ENCODE measurements around the gene MARK1.
A peak's percentile ranks its signal among the peaks of the same experiment; 100 is the strongest.
"Not testable (repeated sequence)": the region's sequence is repeated elsewhere in the genome, so short reads cannot be mapped to it uniquely, and the experiment has no call there.

MARK1 gene

DNA sequence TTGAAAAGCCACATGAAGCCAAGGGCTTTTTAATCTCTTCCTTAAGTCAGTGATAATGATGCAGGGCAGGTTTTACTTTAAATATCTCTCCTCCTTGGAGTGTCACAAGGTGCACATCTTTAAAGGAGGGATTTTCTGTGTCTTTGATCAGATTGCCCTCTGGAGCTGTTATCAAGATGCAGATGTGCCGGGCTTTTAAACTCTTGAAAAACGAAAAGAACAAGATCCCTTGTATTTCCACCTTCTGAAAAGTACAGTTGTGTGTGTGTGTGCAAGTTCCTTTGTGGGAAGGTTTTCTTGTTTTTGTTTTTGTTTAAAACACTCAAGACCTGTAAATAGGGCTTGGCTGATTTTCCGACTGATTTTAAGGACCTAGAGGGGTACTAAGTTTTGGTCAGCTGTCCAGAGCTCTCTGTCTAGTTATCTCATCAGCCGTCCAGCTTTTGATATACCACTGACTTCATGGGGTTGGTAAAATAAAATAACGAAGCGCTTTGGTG, 1.6 kb downstream of the MARK1 start:
- DNase-seq: peak; percentile 25

DNA sequence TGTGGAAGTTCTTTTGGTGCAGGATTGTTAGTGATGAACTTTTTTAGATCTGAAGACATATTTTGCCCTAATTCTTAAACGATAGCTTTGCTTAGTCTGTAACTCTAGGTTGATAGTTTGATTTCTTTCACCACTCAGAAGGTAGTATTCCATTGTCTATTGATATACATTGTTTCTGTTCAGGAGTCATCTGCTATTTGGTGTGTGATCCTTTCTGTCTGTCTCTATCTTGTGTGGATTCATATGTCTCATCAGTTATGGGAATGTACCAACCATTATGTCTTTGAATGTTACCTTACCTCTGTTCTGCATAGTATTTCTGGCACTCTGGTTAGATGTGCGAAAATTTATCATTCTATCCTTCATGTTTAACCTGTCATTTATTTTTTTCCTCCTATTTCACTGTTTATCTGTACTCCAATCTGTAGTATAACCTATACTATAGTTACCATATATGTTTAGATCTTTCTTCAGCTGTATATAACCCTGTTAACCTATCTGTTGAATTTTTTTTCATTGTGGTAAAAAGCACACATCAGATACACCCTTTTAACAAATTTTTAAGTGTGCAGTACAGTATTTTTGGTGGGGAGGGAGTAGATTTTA, 5.7 kb downstream of the MARK1 start:
- DNase-seq: no peak

DNA sequence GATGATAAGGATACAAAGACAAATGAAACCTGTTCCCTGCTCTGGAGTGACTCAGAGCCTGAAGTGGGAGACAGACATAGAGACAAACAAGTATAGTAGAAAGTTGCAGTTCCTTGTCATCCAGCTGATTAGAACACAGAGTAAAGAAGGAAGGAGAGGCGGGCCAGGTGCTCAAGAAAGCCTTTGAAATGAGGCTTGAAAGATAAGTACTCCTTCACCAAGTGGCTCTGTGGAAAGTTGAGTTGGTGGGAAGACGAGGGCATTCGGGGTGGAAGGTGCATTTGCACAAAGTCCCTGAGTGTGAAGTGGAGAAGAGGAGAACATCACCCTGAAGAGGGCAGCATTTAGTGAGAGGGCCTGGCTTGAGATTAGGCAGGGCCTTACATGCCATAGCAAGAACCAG, 17.0 kb downstream of the MARK1 start:
- DNase-seq: no peak

DNA sequence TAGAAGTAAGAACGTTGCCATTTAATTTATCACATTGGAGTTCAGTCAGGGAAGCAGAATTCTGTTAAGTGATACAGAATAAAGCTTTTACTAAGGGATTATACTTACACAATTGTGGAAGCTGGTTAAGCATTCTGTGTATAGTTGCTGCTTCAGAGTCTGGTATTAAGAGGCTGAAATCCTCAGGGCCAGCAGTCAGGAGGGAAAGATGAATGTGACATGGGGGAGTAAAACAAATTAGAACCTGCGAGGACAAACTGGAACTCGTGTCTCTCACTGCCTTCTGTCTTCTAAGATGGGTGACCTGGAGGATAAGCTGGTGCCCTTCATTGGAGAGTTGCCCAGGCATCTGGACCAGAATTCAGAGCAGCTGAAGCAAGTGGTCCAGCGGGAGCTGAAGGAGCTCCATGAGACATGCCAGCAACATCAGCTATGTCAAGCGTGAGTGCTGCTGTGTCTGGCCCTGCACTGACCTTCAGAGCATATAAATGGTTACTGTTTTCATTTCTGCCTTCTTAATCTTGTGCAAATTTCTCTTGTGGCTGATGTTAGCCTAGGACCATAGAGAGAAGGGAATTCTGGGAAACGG, 23.0 kb downstream of the MARK1 start:
- DNase-seq: no peak

DNA sequence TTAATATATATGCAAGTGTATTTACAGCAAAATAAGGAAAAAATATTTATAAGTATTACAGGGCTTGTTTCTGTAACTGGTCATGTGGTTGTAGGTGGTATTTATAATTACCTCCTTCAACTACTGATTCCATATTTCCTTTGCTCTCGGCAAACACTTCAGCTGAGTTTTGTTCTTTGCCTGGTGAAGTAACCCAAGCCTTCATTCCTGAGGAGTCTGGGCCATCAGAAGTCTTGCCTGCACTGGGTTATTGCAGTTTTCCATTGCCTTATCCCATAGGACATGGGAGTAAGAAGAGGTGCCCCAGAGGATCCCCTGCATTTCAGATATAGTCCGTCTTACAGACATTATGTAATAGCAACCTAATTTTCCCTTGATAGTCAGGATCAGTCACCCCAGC, 23.8 kb downstream of the MARK1 start:
- no peak for DNase-seq

DNA sequence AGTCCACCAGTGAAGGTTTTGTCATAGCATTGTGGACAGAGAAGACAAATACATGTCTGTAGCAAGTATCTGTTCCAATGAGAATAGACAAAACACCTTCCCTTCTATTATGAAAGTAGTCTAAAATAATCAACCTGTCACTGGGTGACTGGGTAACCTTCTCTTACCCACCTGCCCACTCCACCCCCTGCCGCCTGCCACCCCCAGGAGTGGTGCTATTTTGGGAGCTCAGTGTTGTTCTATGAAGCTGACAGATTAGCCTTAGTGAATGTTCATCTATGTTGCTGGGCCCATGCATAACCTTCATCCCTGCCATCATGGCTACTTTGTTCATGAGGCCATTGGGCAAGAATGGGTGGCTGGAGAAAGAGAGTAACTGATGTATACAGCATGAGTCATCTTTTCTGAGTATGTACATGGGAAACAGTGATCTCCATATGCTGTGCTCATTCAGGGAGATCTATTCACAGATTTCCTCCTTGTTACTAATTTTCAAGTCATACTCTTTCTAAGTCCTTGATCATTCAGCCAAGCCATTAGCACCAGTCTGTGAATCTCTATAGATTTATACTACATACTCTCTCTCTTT, 24.8 kb downstream of the MARK1 start:
- DNase-seq: no peak

DNA sequence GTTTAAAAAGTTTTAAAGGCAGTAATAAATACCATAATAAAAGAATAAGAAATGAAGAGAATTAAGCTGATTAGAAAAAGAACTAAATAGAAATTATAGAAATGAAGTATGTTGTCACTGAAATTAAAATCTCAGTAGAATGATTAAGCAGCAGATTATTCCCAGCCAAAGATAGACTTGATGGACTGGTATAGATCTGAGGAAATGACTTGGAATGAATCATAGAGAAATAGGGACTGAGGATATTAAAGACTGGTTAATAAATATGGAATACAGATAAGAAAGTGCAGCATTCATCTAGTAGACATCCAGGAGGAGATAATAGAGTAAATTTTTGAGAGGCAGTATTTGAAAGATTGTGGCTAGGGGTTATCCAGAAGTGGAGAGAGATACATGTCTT, 28.7 kb downstream of the MARK1 start:
- DNase-seq: no peak

DNA sequence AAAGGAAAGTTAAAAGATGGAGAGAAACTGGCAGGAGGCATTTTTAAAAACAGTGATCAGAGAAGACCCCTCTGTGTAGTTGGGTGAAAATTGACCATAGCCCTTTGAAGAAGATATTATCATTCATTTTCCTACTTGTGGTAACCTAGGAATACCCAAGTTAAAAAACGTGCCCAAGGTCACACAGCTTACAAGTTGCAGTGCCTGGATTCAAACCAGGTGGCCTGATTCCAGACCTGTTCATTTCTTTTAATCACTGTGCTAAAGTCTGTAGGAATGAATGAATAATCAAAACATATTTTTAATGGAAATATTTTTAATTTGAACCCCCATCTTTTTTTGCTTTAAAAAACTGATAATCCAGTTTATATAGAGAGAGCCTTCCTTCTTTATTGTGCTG, 35.6 kb downstream of the MARK1 start:
- no peak for DNase-seq

DNA sequence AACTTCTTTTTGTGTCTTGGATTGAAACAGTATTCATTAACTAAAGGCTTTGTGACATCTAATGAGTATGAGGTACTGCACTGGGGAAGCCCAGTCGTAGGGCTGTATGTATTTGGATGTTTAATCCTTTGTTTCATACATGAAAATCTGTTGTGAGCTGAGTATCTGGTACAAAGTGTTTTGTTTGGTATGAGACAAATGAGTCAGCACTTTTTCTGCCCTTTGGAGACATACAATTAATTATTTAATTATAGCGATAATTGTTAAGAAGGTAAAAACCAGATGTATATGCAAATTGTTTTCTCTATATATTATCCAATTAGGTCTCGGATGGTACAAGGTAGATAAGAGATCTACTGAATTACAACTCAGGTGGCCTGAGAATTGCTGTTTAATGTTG, 36.3 kb downstream of the MARK1 start:
- peak; percentile 18 for DNase-seq

DNA sequence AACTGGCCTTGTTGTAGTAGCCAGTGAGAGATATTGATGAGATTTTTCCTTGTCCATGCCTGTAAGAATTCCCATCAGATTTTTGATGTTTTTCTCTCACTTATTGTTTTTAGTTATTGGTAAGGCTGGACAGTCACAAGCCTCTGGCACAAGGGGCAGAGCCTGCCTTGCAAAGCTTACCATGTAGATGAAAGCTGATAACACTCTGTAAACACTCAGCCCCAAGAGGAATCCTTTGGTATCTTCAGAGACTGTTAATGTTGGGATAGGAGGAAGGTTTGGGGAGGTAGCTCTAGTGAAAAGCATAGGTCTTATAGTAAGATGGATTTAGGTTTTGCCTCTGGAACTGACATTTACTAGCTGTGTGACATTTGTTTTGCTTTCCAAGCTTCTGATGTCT, 37.7 kb downstream of the MARK1 start:
- no peak for DNase-seq

DNA sequence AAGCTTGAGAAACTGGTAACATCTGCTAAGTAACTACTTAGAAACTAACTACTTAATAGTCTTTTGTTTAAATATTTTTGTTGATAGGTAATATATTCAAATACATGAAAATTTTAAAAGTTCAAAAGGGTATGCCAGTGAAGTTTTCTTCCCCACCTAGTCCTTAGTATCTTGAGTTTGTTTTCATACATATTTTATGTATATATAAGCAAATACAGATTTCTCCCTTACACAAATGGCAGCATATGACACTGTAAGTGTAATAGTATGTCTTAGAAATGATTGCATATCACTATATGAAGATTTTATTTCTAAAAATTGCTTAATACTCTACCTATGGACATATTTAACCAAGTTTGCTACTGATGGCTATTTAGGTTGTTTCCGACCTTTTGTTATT, 38.9 kb downstream of the MARK1 start:
- no peak for DNase-seq

DNA sequence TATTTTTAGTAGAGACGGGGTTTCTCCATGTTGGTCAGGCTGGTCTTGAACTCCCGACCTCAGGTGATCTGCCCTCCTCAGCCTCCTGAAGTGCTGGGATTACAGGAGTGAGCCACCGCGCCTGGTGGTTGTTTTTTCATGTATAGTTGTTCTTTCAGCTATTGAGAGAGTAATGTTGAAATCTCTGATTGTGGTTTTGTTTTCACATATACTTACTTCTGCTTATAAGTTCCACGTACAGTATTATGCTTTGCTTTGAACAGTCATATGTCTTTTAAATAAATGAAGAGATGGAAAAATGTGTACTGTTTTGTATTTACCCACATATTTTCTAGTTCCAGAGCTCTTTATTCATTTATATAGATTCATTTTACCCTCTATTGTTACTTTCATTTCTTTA, 44.5 kb downstream of the MARK1 start:
- DNase-seq: no peak

DNA sequence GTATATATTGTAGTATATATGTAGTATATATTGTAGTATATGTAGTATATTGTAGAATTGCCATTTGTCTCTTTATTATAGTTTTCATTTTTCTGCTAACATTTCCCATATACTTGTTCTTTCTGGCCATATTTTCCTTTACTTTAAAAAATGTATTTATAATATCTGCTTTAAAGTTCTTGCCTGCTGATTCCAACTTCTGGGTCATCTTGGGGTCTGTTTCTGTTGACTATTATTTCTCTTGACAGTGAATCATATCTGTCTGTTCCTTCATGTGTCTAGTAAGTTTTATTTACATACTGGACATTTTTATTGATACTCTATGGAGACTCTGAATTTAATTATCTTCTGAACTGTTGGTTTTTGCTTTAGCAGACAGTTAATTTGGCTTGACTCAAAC, 45.9 kb downstream of the MARK1 start:
- DNase-seq: no peak

DNA sequence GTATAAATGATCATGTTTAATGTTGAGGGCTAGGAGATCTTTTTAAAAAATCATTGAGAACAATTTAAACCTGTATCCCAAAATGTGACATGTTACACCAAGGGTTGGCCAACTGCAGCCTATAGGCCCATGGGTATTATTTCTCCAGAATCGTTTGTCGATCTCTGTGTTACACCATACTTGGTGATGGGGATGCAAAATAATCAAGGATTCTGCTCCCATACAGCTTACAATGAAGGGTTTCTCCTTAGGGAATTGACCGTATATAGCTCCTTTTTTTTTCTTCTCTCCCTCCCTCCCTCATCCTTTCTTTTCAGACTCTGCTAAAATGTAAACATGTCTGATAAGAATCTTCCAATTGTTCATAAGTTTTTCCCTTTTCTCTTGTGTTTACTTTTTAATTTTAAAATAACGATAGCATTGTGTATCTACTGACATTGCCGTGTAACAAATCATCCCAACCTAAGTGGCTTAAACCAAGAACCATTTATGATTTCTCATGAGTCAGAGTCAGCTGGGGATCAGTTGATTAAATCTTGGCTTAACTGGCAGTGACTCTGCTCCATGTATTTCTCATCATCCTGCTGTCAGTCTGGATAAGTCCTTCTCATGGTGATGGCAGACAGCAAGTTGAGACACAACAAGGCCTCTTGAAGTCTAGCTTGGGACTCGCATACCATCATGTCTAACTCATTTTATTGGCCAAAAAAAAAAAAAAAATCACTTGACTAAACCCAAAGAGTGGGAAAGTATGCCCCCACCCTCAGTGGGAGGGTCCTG, 48.0 kb downstream of the MARK1 start:
- DNase-seq: no peak

DNA sequence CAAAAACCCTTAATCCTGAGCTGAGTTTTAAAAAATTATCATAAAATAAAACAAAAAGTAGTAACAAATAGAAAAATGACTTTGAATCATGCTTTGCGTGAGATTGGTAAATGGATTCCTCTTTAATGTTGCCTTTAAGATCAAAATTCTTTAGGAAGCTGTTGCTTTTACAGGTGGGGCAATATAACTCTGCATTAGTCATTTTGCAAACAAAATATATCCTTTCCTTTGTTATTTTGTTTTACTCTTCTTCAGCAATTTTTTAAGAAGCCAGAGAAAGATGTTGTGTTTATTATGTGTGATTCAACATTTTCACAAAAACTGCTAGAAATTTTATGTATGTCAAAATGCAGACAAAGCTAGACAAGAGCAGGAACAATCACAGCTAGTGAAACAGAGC, 50.0 kb downstream of the MARK1 start:
- DNase-seq: no peak

DNA sequence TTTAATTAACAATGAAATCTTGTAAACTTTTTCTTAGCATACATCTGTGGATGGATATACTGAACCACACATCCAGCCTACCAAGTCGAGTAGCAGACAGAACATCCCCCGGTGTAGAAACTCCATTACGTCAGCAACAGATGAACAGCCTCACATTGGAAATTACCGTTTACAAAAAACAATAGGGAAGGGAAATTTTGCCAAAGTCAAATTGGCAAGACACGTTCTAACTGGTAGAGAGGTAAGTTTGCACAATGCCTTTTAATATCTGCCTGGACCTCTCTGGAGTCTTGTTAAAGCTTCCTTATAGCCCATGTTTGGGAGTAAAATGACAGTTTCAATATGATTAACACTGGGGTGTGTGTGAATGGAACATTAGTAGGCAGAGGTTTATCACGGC, 51.4 kb downstream of the MARK1 start:
- DNase-seq: peak; percentile 85

DNA sequence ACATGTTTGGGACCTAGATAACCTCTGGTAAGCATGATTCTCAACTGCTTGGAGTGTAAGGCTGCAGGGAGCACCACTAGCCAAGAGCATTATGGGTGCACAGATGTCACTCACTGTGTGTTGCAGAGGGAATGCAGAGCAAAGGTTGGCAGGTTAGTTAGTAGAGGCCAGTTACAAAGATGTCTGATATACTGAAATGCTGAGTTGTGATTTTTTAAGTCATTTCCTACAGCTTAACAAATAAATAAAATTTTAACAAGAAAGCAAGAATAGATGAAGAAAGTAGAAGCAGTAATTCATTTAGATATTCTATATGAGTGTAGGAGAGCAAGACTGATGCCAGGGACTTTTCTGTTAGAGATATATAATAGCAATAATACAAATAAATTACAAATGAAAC, 64.8 kb downstream of the MARK1 start:
- no peak for DNase-seq

DNA sequence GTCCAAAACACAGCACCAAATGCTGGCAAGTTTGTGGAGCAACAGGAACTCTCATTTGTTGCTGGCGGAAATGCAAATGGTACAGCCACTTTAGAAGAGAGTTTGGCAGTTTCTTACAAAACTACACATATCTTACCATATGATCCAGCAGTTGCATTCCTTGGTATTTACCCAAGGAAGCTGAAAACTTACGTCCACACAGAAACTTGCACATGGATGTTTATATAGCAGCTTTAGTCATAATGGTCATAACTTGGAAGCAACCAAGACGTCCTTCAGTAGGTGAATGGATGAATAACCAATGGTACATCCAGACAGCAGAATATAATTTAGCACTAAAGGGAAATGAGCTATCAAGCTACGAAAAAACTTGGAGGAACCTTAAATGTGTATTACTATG, 66.4 kb downstream of the MARK1 start:
- no peak for DNase-seq

DNA sequence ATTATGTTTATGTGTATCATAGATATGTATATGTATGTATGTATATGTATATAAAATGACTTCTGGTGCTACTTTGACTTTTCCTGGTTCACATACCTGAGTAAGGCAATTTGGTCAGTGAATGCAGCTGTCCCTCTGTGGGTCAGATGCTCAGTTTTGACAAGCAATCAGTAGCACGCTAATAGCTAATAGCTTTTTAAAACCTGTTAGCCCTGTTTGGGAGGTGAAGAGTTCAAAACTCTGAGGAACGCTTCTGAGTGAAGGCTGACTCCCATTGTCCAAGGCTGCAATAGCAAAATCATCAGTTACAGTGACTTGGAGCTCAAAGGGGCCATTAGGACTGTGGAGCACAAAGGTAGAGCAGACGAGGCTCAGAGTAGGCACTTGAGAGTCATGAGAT, 67.2 kb downstream of the MARK1 start:
- no peak for DNase-seq

DNA sequence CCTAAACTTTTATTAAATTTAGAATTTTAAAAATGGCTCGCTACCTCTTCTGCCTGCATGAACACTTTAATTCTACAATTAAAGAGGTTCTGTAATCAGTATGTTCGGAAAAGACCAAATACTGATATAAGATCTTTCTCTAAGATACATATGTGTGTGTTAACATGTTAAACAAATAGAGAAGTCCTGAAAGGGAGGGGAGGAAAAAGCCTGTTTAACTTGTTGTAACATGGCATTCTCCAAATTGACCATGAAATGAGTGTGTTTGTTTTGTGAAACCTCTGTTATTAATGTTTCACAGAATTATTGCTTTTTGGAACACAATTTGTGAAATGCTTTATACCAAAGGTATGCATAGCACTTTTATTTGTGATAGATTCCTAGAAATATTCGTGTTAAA, 77.0 kb downstream of the MARK1 start:
- no peak for DNase-seq

DNA sequence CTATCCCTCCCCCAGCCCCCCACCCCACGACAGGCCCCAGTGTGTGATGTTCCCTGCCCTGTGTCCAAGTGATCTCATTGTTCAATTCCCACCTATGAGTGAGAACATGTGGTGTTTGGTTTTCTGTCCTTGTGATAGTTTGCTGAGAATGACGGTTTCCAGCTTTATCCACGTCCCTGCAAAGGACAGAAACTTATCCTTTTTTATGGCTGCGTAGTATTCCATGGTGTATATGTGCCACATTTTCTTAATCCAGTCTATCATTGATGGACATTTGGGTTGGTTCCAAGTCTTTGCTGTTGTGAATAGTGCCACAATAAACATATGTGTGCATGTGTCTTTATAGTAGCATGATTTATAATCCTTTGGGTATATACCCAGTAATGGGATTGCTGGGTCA, 77.7 kb downstream of the MARK1 start:
- DNase-seq: not testable (repeated sequence)

DNA sequence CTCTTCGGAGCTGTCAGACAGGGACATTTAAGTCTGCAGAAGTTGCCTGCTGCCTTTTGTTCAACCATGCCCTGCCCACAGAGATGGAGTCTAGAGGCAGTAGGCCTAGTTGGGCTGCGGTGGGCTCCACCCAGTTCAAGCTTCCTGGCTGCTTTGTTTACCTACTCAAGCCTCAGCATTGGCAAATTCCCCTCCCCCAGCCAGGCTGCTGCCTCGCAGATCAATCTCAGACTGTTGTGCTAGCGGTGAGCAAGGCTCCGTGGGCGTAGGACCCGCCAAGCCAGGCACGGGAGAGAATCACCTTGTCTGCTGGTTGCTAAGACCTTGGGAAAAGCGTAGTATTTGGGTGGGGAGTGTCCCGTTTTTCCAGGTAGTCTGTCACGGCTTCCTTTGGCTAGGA, 83.2 kb downstream of the MARK1 start:
- not testable (repeated sequence) for DNase-seq

DNA sequence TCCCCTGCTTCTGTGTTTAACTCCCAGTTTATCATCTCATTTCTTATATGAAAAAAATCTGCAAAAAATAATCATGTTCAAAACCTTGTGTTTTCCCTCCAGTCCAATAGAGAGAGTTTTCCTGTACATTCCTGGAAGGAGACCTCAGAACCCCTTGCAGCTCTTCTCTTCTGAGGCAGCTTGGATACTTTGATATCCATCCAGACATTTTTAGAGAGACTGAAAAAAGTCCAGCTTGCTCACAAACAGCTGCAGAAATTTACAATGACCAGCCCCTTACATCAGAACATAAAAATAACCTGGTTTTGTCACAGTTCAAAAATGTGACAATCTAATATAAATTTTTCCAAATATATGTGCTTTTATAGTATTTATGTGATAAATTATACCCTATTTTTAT, 88.9 kb downstream of the MARK1 start:
- DNase-seq: no peak

DNA sequence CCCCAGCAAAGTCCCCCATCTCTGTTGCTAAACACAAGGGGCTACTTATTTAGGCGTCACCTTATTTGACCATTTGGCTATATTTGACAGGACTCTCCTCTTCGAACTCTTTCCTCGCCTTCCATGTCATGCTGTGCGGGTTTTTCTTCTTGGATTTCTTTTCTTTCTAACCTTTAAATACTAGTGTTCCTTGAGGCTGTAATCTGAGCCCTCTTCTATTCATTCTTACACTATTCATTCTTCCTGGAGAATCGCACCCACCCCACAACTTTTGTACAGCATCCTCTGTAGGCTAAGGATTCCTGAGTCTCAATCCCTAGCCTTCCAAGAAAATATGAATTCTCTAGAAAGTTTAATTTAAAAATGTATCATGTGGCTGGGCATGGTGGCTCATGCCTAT, 100.5 kb downstream of the MARK1 start:
- no peak for DNase-seq
